SHP77 (cell line): ENCODE results near the gene SPAG16.
"Not testable (repeated sequence)": the region's sequence is repeated elsewhere in the genome, so short reads cannot be mapped to it uniquely, and the experiment has no call there.

Experiments
- DNase-seq, 2 experiments: peaks; one replicate each; lab custom pipeline; 2025; lab: John Stamatoyannopoulos, UW

SPAG16 gene

GRCh38 chr2:213998976-213999375 is 714.7 kb downstream of the SPAG16 start:
- DNase-seq: not testable (repeated sequence)

GRCh38 chr2:214004463-214004862 is 720.2 kb downstream of the SPAG16 start:
- DNase-seq: no peak

- peak; percentile 1 to 8 for DNase-seq
Observed at GRCh38 chr2:214005337-214005736, 721.1 kb downstream of the SPAG16 start.

GRCh38 chr2:214006601-214007000 is 722.3 kb downstream of the SPAG16 start:
- no peak for DNase-seq

GRCh38 chr2:214011676-214012075 is 727.4 kb downstream of the SPAG16 start:
- DNase-seq: no peak

GRCh38 chr2:214014551-214015220 is 730.4 kb downstream of the SPAG16 start:
- DNase-seq: no peak

GRCh38 chr2:214019229-214019972 is 735.1 kb downstream of the SPAG16 start:
- DNase-seq: no peak

GRCh38 chr2:214019973-214020345 is 735.7 kb downstream of the SPAG16 start:
- DNase-seq: no peak

GRCh38 chr2:214029190-214029589 is 744.9 kb downstream of the SPAG16 start:
- no peak for DNase-seq

- DNase-seq: no peak
Observed at GRCh38 chr2:214031566-214031965, 747.3 kb downstream of the SPAG16 start.

- no peak for DNase-seq
Observed at GRCh38 chr2:214034417-214034816, 750.2 kb downstream of the SPAG16 start.

GRCh38 chr2:214035091-214035852 is 751.0 kb downstream of the SPAG16 start:
- DNase-seq: no peak

- no peak for DNase-seq
Observed at GRCh38 chr2:214035921-214036320, 751.7 kb downstream of the SPAG16 start.

- DNase-seq: no peak
Observed at GRCh38 chr2:214038186-214038585, 753.9 kb downstream of the SPAG16 start.

- DNase-seq: no peak
Observed at GRCh38 chr2:214050731-214051130, 766.5 kb downstream of the SPAG16 start.

- DNase-seq: no peak
Observed at GRCh38 chr2:214051585-214051984, 767.3 kb downstream of the SPAG16 start.

- DNase-seq: no peak
Observed at GRCh38 chr2:214052235-214052634, 768.0 kb downstream of the SPAG16 start.

GRCh38 chr2:214057986-214058385 is 773.7 kb downstream of the SPAG16 start:
- DNase-seq: no peak

GRCh38 chr2:214062279-214062678 is 778.0 kb downstream of the SPAG16 start:
- not testable (repeated sequence) for DNase-seq

- DNase-seq: no peak
Observed at GRCh38 chr2:214064471-214064870, 780.2 kb downstream of the SPAG16 start.

- DNase-seq: no peak
Observed at GRCh38 chr2:214066862-214067261, 782.6 kb downstream of the SPAG16 start.

- peak; percentile 12 to 15 for DNase-seq
Observed at GRCh38 chr2:214069254-214069653, 785.0 kb downstream of the SPAG16 start.

GRCh38 chr2:214075456-214075855 is 791.2 kb downstream of the SPAG16 start:
- no peak for DNase-seq
